ENCODE data around the gene FABP6.
"Not testable (repeated sequence)": the region's sequence is repeated elsewhere in the genome, so short reads cannot be mapped to it uniquely, and the experiment has no call there.

The FABP6 gene

DNA sequence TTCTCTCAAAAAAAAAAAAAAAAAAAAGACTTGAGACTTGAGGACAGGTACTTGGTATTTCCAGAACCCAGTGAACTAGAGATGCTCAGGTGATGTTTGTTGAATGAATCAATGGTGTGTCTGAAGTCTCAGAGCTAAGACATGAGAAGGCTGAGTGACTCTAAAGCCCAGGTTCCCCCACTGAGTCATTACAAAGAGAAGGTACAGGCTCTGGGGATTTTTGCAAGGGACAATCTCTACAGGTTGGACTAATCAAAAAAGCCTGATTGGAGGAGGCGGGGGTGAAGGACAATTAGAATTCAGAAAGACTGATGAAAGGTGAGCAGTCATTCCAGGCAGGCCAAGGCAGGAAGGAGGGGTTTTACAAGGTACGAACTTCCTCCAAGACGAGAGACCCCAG lies 8.2 kb upstream of the FABP6 start:
- no peak for DNase-seq (ENCODE audit: low read depth)

DNA sequence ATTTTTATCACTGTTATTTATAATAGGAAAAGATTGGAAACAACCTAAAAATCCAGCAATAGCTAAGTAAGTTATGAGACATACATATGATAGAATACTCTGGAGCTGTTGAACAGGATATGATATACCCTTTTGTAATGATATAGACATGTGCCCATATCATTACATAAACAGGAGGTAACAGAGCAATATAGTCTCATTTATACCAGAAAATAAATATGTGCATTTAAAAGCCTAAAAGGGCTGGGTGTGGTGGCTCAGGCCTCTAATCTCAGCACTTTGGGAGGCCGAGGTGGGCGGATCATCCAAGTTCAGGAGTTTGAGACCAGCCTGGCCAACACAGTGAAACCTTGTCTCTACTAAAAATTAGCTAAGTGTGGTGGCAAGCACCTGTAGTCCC lies 2.3 kb upstream of the FABP6 start:
- DNase-seq (ENCODE audit: low read depth) = no peak

DNA sequence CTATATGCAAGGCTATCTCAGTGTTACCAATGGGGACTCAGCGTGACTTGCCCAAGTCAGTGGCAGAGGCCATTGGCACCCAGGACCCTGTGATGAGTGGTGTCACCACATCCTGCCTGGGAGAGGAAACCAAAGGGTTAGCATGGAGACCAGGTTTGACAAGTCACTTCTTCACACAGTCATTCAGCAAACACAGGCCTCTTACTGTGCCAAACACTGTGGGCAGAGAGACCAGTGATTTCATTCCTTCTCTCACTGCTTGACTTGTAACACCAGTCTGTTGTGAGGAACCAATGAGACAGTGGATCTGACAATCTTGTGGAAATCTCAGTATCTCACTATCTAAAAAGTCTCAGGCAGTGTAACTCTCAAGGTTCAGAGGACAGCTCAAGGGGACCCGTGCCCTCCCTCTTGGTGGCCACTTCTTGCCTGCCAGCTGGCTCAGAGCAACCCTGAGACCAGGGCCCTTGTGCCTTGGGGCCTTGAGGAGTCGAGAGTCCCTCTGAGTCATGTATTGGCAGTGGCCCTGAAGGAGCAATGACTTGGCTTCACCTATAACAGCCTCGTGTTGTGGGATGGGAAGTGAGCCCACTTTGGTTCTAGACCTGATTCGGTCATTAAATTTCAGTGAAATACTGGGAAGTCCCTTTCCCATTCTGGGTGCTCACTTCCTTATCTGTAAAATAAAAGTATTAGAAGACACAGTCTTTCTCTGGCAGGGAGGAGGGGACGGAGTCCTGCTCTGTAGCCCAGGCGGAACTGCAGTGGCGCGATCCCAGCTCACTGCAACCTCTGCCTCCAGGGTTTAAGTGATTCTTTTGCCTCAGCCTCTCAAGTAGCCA lies 1.6 kb downstream of the FABP6 start:
- DNase-seq (ENCODE audit: low read depth) = no peak

DNA sequence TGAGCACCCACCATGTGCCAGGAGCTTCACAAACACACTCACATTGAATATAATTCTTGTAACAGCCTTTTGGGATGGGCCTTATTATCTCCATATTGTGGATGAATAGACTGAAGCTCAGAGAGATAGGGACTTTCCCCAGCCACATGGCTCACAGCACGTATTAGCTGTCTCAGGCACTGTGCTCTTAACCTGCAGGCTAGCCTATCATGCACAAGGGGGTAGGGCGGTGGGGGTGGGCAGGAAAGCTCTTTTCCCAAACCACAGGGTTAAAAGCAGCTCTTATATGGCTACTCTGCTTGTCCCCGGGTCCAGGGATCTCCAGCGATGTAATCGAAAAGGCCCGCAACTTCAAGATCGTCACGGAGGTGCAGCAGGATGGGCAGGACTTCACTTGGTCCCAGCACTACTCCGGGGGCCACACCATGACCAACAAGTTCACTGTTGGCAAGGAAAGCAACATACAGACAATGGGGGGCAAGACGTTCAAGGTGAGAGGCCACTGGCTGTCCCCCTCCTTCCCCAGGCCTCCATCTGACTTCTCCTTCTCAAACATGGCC lies 2.6 kb downstream of the FABP6 start:
- DNase-seq (ENCODE audit: low read depth) = no peak

DNA sequence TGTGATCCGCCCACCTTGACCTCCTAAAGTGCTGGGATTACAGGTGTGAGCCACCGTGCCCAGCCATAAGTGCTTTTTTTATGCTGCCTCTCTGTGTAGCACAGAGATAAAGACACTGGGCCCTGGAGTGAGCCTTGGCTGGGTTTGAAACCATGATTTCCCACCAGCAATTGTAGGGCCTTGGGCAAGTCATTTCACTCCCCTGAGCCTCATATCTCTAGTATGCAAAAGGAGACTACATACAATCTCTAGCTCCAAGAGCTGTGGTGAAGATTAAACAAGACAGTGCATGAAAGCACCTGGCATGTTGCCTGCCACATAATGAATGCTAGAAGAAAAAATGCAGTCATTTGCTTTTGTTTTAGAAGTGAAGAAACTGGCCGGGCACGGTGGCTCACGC lies 3.9 kb downstream of the FABP6 start:
- DNase-seq (ENCODE audit: low read depth) = no peak

DNA sequence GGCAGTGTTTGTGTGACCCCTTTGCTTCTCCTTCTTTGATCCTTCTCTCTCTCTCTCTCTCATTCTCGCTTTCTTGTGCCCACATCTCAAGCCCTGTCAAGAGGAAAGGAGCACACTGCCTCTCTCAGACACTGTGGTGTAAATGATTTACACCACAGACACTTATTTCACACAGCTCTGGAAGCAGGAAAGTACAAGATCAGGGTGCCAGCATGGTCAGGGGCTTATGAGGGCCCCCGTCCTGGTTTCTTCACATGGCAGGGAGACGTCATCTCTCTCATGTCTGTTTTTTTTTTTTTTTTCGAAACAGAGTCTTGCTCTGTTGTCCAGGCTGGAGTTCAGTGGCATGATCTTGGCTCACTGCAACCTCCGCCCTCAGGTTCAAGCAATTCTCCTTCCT lies 6.4 kb downstream of the FABP6 start:
- DNase-seq (ENCODE audit: low read depth) = no peak

DNA sequence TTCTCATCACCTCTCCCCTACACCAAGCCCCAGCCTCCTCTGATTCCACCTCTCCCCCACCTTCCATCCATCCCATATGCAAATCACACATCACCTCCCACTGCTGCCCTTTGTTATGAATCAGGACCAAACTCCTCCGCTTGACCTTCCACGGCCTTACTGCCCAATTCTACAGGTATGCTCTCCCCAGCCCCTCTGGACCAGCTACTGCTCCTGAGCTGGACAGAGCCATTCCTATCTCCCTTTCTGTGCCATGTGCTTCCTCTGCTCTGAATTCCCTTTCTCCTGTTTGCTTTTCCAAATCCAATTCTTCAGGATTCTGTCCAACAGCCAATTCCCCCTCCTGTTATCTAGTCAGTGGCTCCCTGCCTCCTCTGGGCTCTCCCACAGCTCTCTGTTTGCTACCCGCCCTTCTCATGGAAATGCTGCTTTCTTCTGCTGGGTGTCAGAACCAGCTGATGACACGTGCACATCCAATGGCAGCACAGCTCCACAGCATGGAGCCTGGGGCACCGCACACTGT lies 8.3 kb downstream of the FABP6 start:
- no peak for DNase-seq (ENCODE audit: low read depth)

DNA sequence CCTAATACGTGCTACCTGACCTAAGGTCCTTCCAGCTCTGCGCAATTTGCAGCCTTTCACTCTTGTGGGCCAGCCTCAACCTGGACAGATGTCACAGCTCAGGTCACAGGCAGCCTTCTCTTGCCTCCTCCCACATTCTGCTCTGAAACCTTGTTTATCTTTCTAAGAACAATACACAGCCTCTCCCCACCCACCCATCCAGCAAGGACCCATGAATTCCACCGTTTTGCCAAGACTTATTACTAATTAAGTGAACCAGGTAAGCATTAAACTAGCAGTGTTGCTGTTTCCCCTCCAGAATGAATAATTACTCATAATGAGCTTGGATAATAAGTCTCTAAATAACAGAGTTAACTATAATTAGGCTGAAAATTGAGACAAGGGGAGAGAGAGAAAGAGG lies 11.0 kb downstream of the FABP6 start:
- DNase-seq (ENCODE audit: low read depth) = no peak

DNA sequence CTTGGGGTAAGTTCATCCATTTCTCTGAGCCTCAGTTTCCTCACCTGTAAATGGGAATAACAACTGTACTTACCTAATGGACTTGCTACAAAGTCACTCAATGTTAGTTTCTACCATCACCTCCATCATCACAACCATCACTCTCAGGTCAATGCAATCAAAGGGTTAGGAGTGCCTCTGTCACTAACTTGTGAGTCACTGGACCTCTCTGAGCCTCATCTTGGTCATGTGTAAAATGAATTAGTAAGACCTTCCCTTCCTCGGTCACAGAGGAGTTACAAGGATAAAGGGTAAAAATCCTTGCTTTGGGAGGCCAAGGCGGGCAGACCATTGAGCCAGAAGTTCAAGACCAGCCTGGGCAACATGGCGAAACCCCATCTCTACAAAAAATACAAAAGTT lies 12.8 kb downstream of the FABP6 start:
- DNase-seq (ENCODE audit: low read depth) = no peak

DNA sequence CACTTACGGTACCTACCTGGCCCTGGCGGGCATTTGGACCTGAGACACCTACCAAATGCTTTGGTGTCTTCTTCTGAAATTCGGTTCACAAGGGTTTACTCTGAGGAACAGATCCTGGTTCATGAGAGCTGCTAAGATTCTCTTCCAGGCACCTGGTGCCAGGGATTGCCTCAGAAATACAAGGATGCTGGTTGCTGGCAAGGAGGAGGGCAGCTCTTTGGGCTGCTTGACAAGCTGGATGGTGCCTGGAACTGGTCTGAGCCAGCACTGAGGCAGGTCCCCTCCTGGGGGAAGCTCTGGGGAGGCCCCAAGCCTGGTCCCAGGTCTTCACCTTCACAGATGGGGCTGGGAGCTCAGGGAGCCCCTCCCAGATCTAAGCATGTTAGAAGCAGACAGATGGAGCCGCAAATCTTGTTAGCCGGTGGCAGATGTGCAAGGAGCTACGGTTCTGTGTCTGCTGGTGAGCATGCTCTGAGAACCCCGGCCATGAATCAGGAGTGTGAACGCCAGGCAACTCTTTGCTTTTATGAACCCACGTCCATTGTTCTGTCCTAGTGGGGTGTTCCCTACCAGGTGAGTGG lies 16.3 kb downstream of the FABP6 start:
- DNase-seq (ENCODE audit: low read depth) = no peak

DNA sequence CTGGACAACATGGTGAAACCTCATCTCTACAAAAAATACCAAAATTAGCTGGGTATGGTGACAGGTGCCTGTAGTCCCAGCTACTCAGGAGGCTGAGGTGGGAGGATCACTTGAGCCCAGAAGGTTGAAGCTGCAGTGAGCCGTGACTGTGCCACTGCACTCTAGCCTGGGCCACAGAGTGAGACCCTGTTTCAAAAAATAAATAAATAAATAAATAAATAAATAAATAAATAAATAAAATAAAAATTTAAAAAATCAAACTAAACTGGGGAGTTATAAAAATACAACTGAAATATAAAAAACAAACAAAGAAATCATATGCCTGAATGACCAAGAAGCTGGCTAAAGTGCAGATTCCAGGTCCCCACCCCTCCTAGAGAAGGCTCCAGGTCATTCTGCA lies 20.3 kb downstream of the FABP6 start:
- not testable (repeated sequence) for DNase-seq (ENCODE audit: low read depth)

DNA sequence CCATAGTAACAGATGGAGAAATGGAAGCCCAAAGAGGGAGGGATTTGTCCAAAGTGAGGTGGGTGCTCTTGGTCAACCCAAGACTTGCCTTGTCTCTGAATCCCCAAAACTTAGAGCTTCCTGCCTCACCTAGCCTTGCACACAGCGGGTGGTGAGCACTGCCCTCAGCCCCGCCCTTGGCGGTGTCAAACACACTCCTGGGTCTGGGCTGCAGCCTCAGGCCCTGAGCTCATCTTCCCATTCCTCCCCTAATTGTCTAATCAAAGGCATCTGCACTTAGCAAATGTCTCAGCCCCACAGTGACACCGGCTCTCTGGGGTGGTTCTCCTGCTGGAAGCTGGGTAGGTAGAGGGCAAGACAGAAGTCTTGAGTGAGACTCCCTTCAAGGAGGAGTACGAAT lies 20.9 kb downstream of the FABP6 start:
- no peak for DNase-seq (ENCODE audit: low read depth)

DNA sequence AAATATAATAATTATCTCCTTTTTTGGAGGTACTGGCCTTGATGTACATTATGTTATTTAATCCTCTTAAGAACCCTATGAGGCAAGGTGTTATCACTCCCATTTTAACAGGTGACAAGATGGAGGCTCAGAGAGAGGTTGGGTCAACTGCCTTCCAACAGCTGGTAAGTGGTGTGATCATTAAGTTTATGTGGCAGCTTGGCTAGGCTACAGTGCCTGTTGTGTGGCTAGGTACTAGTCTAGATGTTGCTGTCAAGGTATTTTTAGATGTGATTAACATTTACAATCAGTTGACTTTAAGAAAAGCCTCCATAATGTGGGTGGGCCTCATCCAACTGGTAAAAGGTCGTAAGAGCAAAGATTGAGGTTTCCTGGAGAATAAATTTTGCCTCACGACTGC lies 21.5 kb downstream of the FABP6 start:
- DNase-seq (ENCODE audit: low read depth) = no peak

DNA sequence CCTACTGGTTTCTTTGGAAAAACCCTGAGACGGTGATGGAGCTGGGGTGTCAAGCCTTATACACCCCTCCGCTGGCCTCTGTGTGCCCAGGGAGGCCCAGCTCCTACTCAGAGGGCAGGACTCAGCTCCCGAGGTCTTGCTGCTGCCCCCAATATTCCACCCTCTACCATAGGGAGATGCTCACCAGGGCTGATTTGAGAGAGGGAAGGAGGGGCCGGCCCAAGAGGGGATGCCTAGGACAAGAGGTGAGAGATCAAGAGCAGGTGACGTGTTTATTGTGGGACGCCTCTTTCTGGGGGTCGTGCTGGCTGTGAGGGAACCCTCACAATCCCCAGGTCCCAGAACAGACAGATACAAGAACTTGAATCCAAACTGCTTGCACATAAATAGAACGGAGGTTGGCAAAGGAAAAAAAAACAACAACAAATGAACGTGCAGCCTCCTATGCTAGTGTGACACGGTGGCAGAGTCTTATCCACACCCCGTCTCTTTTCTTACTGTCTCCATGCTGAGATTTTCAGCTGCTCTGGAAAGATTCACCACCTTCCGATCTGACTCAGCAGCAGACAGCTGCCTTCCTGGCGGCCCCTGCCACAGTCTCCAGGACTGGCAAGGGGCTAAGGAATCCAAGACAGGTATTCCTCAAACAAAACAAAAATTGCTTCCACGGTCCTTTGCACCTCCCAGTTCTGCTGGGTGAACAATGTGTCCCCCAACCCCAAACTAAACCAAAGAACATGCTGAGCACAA lies 22.3 kb downstream of the FABP6 start:
- no peak for DNase-seq (ENCODE audit: low read depth)

DNA sequence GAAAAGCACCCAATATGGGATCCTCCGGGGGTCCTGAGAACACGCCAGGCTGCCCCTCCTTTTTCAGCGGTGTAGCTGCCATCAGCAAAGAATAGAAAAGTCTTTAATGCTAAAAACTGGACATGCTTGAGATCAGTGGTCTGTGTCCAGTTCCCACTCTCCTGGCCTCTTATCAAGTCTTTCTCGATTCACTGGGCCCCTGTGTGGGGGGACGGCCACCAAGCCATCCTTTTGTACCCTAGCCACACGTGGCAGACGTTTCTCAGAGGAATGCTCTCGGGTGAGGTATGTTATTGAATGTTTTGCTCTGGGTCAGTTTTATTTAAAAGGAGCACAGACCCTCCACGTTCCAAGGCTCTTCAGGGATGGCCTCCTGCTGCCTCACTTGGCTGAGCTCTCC lies 23.6 kb downstream of the FABP6 start:
- no peak for DNase-seq (ENCODE audit: low read depth)

DNA sequence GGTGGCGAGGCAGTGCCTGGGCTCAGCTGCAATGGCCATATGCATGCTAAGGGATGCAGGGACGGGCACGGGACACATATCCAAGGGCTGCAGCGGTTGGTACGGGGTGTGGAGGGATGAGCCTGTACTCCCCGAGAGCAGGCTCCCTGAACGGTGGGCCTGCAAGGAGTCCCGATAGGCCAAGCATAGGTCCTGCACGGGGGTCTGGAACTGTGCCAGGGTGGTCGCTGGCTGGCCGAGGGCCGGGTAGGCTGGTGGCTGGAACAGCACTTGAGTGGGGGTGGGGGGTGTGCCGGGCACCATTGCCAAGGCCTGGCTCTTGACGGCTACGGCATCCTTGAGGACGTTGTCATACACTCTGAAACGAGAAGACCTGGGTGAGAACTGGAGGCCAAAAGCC lies 24.1 kb downstream of the FABP6 start:
- no peak for DNase-seq (ENCODE audit: low read depth)

DNA sequence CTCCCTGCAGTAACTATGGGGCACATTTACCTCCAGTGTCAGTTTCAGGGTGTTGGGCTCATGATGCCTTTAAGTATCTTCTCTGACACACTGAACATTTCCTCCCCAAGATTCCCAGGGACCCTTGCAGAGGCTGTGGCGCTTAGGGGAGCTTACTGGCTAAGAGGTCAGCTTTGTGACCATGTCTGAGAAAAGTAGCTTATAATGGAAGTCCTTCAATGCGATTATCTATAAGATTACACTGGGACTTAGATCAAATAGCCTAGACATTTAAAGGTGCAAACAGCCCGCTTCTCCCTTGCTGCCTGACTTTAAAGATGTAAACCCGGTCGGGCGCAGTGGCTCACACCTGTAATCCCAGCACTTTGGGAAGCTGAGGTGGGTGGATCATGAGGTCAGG lies 25.4 kb downstream of the FABP6 start:
- no peak for DNase-seq (ENCODE audit: low read depth)

DNA sequence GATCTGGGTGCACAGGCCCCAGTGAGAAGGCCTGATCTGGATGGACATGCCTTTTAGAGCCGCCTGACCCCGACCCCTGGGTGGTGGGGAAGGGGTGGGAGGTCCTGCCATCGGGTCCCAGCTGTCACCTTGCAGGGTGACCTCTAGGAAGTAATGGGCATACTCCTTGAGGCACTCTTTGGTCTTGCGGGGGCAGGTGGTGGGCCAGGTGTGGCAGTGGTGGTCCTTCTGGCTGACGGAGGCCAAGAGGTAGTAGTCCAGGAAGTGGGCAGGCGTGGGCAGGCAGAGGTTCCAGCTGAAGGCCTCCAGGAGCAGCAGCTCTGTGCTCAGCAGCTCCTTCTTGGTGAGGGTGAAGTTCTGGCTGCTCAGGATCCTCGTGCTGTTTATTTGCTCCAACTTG lies 30.0 kb downstream of the FABP6 start:
- DNase-seq (ENCODE audit: low read depth) = no peak

DNA sequence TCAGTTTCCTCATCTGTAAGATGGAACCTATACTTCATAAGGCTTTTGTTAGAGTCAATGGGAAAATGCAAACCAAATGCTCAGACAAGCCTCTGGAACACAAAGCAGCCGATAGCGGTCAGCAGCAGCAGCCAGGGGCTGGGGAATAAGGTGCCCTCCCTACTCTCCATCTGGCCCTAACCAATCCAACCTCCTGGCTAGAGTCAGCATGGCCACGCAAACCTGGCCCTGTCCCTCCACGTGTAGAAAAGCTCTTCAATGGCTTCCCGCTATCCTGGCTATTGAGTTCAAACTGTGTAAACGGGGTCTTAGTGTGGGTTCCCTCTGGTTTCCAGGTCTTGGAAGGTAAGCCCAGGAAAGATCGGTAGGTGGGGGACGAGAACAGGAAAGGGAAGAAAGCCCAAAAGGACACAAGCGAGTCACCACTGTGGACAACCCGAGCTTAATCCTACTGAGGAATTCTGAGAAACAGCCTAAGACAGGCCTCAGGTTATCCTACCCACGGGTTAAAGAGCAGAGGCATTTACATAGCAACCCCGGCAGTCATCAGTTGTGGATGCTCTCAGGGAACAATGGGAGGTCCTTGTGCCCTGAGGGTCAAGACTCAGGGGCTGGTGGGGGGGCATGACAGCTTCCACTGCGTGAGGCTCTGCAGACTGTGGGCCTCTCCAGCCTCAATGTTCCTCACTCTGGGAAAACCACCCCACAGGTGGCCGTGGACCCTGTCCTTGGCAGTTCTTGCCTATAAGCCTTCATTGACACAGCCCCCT lies 30.9 kb downstream of the FABP6 start:
- no peak for DNase-seq (ENCODE audit: low read depth)

DNA sequence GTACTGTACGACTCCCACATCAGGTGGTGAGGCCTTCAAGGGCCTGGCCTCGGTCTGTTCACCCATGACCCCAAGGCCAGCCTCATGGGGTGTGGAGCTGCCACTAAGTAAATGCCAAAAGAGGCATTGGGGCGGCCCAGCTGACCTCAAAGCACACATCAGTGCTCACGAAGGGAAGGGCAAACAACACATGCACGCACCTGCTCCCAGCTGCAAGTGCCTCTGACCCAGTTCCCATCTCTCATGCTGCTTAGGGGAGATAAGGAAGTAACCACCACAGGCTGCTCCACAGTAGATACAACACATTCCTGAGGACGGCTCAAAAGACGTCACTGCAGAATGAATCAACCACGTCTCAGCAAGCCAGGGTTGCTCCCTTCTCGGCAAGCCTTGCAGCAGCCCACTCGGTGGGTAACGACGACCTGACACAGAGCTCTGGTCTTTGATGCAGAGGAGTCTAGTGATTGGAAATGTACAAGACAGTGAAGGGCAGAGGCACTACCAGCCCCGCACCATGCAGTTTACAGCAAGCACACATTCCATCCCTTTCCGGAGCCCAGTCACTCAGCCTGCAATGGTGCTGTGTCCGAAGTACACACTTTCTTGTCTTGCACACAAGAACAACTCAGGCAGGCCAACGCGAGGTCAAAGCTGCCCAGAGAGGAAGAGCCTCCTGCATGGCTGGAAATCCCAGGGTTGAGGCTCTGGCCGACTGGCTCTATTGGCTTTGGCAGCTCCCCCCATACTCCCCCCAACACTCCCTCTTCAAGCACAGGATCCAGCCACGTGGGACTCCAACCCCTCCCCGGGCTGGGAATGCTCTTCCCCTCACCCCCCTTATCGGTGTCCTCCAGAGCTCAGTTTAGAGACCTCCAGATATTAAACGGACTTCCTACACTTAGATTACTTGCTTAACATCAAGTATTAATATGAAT lies 31.8 kb downstream of the FABP6 start:
- DNase-seq (ENCODE audit: low read depth) = no peak
